TTC549 (cell line): Measurements from ENCODE around the gene OPALIN.
"Not testable (repeated sequence)": the region's sequence is repeated elsewhere in the genome, so short reads cannot be mapped to it uniquely, and the experiment has no call there.

Source experiments
- FAIRE-seq: peaks from 2 replicates; lab custom pipeline; 2012; peaks lifted over from hg19 to GRCh38; lab: Jason Lieb, UNC

Gene OPALIN

DNA sequence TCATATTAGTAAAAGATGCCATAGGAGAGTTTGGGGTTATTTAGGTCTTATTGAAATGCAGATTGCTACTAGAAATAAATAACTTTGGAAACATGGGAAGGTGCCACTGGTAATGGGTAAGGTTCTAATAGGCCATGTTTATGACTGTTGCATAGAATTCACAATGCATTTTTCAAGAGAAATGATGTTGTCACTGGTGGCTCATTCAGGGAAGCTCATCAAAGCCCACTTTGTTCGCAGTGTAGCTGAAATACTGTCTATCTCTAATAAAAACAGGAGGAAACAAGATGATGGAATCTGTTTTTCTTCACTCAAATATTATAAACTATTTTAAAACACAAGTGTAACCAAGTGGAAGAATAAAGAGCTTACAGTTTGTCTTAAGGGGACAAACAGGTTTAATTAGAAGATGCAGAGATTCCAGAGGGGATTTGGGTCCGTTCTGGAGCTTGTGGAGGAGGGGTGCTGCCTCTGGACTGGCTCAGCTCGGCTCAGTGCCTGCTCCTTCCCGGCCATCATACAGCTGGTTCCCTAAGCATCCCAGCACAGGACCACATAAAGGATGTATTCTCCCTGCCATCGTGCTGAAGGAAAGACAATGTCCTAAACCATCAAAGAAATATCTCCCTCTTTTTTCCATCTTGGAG lies 20.4 kb downstream of the OPALIN start:
- FAIRE-seq, result no peak

DNA sequence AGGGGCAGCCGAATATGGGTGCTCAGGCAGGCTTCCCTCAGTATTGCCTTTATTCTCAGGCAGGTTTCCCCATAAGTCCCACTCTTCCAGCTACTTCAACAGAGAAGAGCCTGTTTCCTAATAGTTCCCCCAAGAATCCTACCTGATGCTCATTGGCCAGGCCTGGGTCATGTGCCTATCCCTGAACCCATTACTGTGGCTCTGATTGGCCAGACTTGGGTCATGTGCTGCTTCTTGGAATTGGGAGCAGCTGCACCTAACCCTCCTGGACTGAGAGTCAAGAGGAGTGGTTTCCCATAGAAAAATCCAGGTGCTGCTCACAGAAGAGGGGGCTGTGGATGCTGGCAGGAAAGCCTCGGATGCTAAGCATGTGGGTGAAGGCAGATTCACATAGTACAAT lies 21.7 kb downstream of the OPALIN start:
- no peak for FAIRE-seq

- no peak for FAIRE-seq
Observed at GRCh38 chr10:96334616-96335526, 23.9 kb downstream of the OPALIN start.

DNA sequence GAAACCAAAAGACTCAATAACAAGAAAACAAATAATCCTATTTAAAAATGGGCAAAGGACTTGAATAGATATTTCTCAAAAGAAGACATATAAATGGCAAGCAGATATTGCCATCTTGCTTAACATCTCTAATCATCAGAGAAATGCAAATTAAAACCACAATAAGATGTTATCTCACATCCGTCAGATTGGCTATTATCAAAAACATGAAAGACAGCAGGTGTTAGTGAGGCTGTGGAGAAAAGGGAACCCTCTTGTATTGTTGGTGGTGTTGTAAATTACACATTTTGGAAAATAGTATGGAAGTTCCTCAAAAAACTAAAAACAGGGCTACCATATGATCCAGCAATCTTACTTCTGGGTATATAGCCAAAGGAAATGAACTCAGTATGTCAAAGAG lies 25.7 kb downstream of the OPALIN start:
- FAIRE-seq, result no peak

- FAIRE-seq, result no peak
Observed at GRCh38 chr10:96327462-96327861, 31.3 kb downstream of the OPALIN start.

DNA sequence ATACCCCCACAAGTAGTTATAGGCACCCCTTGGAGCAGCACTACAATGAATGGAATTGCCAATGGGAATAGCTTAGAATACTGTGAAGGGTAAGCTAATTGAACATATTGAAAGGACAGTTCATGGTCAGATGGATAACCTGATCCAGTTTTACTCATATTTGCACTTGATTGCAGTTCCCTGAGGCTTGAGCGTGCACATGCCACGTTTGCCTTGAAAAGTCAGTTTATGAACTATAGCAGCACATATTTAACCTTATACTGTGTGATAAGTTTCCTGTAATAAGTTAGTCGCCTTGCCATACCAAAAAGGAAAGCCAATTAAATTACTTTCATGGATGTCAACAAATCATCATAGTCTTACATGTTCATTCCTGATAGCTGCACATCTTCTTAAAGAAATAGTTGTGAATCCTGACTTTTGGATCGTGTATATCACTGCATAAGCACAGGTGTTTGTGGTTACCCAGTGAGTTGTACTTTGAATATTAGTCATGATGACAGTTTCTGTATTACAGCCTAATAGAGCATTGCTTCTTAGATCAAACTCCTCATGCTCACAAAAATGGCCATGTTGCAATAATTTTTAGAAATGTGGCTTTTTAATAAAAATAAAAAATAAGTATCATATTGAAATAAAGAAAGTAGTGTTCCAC lies 33.0 kb downstream of the OPALIN start:
- FAIRE-seq, result no peak

GRCh38 chr10:96324447-96324846 lies 34.4 kb downstream of the OPALIN start:
- FAIRE-seq, result no peak

DNA sequence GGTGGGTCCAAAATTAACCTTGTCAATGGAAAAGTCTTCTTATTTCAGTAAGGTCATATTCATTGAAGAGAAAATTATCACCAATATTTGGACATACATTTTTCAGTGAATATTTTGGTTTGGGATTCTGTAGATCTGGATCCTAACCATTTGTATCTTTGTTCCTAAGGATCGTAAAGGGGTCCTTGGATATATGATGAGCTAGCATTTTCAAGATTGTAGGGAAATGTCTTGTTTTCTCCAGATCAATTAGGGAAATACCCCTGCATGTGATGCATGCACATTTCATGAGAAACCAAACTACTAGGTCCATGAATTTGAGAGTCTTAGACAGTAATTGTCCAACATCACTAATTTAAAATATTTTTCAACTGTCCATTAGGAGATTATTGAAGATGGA lies 36.5 kb downstream of the OPALIN start:
- no peak for FAIRE-seq

DNA sequence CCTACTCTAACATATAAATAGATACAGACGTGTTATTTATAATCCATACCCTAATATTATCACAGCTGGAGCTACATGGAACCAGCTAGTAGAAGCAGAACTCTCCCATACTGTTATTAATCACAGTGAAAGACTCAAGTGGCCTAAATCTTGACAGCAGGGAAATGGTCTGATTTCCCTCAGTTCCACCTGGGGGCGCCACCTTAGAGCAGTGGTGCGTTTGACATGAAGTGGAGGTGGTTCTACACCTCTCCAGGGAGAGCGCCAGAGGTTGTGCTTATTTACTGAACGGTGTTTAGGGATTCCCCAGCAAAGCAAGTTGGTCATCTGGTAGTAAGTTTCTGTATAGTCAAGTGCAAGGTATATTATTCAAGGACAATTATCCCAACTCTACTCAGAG lies 37.0 kb downstream of the OPALIN start:
- FAIRE-seq, result no peak

GRCh38 chr10:96319754-96320474 lies 38.9 kb downstream of the OPALIN start:
- no peak for FAIRE-seq

DNA sequence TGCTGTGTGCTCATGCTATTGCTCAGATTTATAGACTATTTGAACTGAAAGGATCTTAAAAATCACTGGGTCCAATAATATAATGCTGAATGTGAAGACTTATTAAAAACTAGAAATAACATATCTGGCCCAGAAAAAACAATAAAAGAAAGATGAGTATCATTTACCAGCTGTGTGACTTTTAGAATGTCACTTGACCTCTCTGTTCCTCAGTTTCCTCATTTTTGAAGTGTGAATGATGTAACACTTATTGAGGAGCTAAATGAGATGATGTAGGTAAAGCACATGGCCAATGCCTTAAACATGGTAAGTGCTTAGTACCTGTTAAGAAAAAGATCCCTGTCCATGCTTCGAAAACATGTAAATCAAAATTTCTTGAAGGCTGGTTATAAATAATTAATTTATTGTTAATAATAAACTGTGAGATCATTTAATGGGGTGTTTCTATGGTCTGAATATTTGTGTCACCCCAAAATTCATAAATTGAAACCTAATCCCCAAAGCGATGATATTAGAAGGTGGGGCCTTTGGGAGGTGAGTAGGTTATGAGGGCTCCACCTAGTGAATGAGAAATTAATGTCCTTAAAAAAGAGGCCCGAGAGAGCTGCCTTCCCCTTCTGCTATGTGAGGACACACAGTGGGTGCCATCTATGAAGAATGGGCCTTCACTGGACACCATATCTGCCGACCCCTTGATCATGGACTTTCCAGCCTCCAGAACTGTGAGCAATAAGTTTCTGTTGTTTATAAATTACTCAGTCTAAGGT lies 41.6 kb downstream of the OPALIN start:
- FAIRE-seq, result no peak

DNA sequence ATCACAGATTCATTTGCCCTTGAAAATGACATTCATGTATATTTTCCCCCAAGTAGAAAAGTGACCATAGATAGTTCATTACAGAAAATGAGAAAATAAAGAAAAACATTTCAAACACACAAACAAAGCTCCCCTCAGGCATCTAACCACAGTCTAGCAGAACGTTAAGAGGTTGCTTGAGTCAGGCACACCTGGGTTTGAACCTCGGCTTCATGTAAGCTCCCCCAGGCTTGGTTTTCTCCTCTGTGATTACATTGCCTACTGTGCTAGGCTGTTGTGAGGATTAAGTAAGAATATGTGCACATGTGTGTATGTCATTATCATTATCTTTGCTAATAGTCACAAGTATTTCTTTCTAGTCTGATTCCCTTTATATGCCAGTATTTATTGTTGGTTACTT lies 45.5 kb downstream of the OPALIN start:
- FAIRE-seq, result no peak

DNA sequence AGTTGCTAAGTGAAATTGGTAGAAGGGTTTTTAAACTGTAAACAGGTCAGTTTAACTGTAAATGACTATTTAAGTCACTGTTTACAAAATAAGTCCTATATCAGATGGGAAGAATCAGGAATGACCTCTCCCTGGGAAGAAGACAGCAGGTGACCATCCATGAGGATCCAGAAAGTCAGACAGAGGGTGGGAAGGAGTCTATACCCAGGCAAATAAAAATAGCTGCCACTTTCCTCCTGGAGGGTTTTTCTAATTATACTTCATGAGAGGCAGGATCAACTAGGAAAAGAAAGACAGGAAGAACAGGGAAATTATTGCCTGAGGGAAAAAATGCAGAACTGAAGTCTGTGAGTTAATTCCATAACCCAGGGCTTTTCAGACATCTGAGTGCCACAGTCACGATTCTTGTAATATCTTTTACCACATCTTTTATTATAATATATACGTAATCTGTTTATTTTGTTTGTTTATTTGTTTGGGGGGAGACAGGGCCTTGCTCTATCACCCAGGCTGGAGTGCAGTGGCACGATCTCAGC lies 47.6 kb downstream of the OPALIN start:
- no peak for FAIRE-seq

- no peak for FAIRE-seq
Observed at GRCh38 chr10:96310321-96310669, 48.5 kb downstream of the OPALIN start.

DNA sequence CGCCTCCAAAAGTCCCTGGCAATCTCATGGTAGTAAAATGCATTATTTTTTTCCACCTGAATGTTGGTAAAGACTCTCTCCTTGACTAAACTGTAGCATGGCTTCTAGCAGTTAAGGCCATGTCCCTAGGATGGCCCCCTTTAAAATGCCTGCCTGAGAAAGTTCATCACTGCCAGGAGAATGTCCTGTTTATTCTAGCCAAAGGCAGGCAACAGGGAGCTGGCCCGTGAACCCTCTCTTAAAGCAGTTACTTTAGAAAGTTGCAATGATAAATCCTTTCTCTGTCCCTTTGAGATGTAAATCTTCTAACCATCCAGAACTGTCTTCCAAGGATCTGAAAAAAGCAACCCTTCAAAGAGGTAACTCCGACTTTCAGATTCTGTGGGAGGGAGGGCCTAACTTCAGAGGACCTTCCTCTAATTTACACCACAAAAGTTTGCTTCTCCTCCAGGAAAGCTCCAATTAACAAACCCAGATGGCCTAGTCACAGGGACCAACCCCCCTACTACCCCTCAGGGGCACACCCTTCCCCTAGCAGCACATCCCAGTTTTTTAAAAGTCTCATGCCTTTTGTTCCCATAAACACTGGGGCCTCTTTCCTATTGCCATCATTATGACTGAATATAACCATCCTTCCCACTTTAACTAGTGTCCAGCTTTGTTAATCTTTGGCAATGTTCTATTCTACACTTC lies 49.0 kb downstream of the OPALIN start:
- FAIRE-seq, result no peak

DNA sequence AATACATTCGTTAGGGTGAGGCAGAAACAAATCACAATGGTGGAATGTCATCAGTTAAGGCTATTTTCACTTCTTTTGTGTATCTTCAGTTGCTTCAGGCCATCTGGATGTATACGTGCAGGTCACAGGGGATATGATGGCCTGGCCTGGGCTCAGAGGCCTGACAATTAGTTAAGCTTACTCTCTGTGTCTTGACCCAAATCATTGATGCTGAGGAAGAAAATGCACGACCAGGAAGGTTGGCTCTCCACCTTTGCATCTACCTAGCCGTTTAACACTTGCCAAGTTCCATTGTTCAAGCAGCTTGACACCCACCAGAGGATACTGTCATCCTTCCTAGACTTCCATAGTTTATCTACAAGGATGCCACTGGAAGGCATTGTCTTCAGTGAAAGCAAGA lies 49.9 kb downstream of the OPALIN start:
- not testable (repeated sequence) for FAIRE-seq

DNA sequence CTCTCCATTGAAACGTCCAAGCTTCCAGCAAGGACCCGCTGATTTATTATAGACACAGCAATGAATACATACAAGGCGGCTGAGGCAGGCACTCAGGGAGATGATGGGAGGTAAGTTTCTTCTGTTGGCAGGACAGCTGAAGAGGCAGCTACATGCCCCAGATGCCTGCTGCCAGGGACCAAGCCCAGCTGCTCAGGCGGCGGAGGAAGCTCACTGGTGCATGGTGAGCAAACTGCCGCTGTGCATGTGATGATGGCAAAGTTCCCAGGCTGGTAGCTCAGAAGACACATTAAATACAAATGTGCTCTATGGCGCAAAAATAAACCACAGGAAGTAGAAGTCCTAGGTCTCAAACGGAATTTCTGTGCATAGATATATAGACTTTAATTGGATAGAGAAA lies 52.3 kb downstream of the OPALIN start:
- no peak for FAIRE-seq

DNA sequence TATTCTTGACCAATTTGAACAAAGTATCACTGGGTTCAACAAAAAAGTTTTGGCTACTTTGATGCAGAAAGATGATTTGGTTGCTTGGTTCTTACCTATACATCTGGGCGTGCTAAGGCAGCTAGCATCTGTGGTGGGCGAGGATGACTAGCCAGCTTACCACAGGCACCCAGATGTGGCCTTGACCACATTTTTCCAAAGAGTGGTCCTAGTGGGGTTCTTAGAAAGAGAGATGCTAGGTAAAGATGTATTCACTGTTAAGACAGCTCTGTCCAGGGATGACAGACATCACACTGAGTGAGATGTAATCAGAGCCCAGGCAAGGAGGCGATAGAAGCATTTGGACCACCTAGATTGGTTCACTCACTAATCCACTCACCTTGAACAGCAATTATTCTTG lies 53.8 kb downstream of the OPALIN start:
- no peak for FAIRE-seq

DNA sequence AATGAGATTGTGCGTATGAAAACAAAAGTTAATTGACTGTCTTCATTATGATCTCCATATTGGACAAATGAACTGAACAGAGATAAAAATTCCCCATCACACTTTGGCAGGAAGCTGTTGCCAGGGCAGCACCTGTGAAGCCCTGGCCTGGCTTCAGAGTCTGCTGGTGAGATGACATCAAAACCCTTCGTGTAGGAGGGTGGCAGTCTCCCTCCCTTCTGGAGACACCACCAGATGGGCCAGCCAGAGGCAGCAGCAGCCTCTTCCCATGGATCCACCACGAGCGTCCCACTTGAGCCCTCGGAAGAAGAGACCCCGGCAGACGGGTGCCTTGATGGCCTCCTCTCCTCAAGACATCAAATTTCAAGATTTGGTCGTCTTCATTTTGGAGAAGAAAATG lies 54.6 kb downstream of the OPALIN start, which contains the start of gene DNTT:
TSS of gene DNTT (plus strand) at position 205 of the 400 bp plus-strand sequence. CDS start at position 269, 64 bp downstream.
- no peak for FAIRE-seq

DNA sequence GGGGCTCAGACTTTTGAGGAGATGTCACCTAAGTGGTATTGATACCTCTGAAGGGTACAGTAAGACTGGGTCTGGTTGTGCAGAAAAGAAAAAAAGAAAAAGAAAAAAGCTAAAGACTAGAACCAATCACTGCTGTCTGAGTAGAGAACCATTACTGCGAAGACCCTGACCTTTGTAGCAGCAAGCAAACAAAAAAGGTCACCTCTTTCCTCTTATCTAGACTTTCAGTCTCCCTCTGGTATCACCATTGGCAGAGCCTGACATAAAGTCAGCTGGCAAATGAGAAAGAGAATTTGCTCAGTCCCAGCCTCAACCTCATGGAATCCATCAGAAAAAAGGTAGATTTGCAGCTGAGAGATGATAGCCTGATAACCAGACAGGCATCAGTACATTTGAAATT lies 57.2 kb downstream of the OPALIN start:
- no peak for FAIRE-seq

DNA sequence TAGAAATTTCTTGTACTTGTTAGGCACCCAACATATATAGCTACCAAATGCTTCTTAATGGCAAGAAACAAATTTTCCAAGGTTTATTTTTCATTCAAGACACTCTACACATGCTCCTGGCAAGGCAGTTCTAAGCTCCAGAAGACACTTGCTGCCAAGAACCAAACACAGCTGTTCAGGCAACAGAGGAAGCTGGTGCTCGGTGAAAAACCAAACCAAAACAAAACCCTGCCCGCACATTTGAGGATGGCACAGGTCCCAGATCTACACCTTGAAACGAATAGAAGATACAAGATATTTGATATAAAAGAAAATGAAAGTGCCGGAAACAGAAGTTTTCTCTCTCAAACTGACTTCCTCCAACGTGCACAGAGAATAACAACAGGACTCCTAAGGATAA lies 59.4 kb downstream of the OPALIN start:
- no peak for FAIRE-seq
